Measurements from ENCODE around the gene EFS. TPM values are rescaled to one million over a fixed set of nuclear protein-coding genes. Genes with fewer than 3 reads are reported as not detected.

The EFS gene
- total and polyA plus RNA-seq, 2 of the 8 experiments (the other 6 are each of a cell fraction or from before 2014, with no cell fraction given): 27.8 to 28.6 TPM

- TF ChIP-seq, protein P1, sequence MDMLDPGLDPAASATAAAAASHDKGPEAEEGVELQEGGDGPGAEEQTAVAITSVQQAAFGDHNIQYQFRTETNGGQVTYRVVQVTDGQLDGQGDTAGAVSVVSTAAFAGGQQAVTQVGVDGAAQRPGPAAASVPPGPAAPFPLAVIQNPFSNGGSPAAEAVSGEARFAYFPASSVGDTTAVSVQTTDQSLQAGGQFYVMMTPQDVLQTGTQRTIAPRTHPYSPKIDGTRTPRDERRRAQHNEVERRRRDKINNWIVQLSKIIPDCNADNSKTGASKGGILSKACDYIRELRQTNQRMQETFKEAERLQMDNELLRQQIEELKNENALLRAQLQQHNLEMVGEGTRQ (IDR thresholded peaks at IDR 0.05; ENCODE audit: low read length): no peak
- TF ChIP-seq NRF1 (IDR thresholded peaks at IDR 0.05; ENCODE audit: low read depth, low read length): no peak
- no peak for TF ChIP-seq GTF2F1 (IDR thresholded peaks at IDR 0.05; ENCODE audit: borderline replicate concordance, low read depth, low read length)
These were observed 42.1 kb downstream of the EFS start (continued) for GRCh38 chr14:23322568-23323517.
